T-cell (primary cell): ENCODE results near the gene RHOU. TPM values are rescaled to one million over a fixed set of nuclear protein-coding genes. Genes with fewer than 3 reads are reported as not detected.

Experiments used
- ATAC-seq, 4 experiments: fragments of 200-7000 bp in 3 of 4; fragments of 150-1000 bp in 1 of 4; cut with Tn5 transposase; replicated peaks in 1 of 4; 1 replicate in 3 of 4; 2 replicates in 1 of 4; pipeline ENCODE4 v1.10.0; 2021; ENCODE audit warnings: moderate library complexity in 3 of 4, mild to moderate bottlenecking in 2 of 4, moderate number of reproducible peaks in 1 of 4
- CTCF ChIA-PET, 2 donors: fragments of 300-600 bp; sonication (Branson Sonifier 250); formaldehyde crosslinking; loops; one replicate each; lab custom pipeline; 2022; ENCODE audit warnings: antibody characterized with exemption in 2 of 2; lab: Charles Lee
- POLR2A ChIA-PET, 2 donors: fragments of 300-600 bp; sonication (Branson Sonifier 250); formaldehyde crosslinking; loops; one replicate each; lab custom pipeline; 2022; ENCODE audit warnings: antibody characterized with exemption in 2 of 2; lab: Charles Lee
- DNase-seq, 35 experiments: peaks; one replicate each; pipeline versions ENCODE4 v3.0.0 to v3.0.0-alpha.2; 2013 to 2023
- H3K27ac ChIP-seq: one replicate; pipeline ENCODE4 v1.5.1; 2013; ENCODE audit warnings: low read length
- H3K27me3 ChIP-seq, 2 experiments: replicated peaks in 1 of 2; 1 replicate in 1 of 2; 2 replicates in 1 of 2; pipeline versions ENCODE4 v1.6.1 to v1.7.0; 2013; ENCODE audit warnings: low read length in 1 of 2, mixed read lengths in 1 of 2; ENCODE audit not compliant: control insufficient read depth in 2 of 2, insufficient read depth in 2 of 2; ENCODE audit errors: extremely low read depth in 1 of 2
- H3K36me3 ChIP-seq, 2 donors: 1 replicate in 1 of 2; 2 replicates in 1 of 2; pipeline versions ENCODE4 v1.6.1 to v1.7.0; 2013; ENCODE audit warnings: low read length in 1 of 2; ENCODE audit not compliant: control insufficient read depth in 2 of 2, insufficient read depth in 1 of 2; ENCODE audit errors: extremely low read depth in 1 of 2
- H3K4me1 ChIP-seq, 2 experiments: 1 replicate in 1 of 2; 2 replicates in 1 of 2; pipeline versions ENCODE4 v1.6.1 to v1.7.0; 2013; ENCODE audit warnings: low read length in 2 of 2, mixed read lengths in 1 of 2; ENCODE audit not compliant: insufficient read depth in 2 of 2, control insufficient read depth in 1 of 2; ENCODE audit errors: extremely low read depth in 1 of 2
- H3K4me3 ChIP-seq, 2 donors: 1 replicate in 1 of 2; 2 replicates in 1 of 2; pipeline versions ENCODE4 v1.5.1 to v1.7.0; 2013; ENCODE audit warnings: mild to moderate bottlenecking in 2 of 2, low read length in 1 of 2, moderate library complexity in 1 of 2; ENCODE audit not compliant: control insufficient read depth in 1 of 2; ENCODE audit errors: extremely low read depth in 1 of 2
- H3K9me3 ChIP-seq: 2 replicates; pipeline ENCODE4 v1.7.0; 2013
- H3K27ac Mint-ChIP-seq, 2 donors: one replicate each; pipeline ENCODE4 v1.8.0; 2020 to 2021; ENCODE audit warnings: mild to moderate bottlenecking in 2 of 2, mixed read lengths in 2 of 2
- H3K27me3 Mint-ChIP-seq, 2 donors: one replicate each; pipeline ENCODE4 v1.8.0; 2021 to 2022; ENCODE audit warnings: mixed read lengths in 2 of 2
- H3K36me3 Mint-ChIP-seq: one replicate; pipeline ENCODE4 v1.8.0; 2021; ENCODE audit warnings: mixed read lengths
- H3K4me1 Mint-ChIP-seq, 3 donors: one replicate each; pipeline ENCODE4 v1.8.0; 2020 to 2022; ENCODE audit warnings: mixed read lengths in 3 of 3, mild to moderate bottlenecking in 1 of 3
- H3K4me3 Mint-ChIP-seq, 3 donors: one replicate each; pipeline ENCODE4 v1.8.0; 2020 to 2022; ENCODE audit warnings: mild to moderate bottlenecking in 3 of 3, mixed read lengths in 3 of 3, moderate library complexity in 3 of 3
- H3K9me3 Mint-ChIP-seq, 3 donors: one replicate each; pipeline ENCODE4 v1.8.0; 2020 to 2022; ENCODE audit warnings: mixed read lengths in 3 of 3
- WGBS: methylation state at CpG from one replicate; pipeline ENCODE4 v1.1.5; 2013; ENCODE audit warnings: missing lambda C conversion rate; ENCODE audit not compliant: insufficient coverage; 5-methylcytosine and 5-hydroxymethylcytosine counted together
- total RNA-seq, 35 experiments: library from RNA in 6 of 35; stranded (reverse) in 6 of 35; fragments of 120-200 nt in 1 of 35; gene quantifications; one replicate each; pipeline versions ENCODE4 v1.2.1 to v1.2.4 and lab custom pipeline; 2013 to 2026

RHOU gene
- total RNA-seq, 5 donors from 2014 or later (not counting 1 experiment from before 2014, with no cell fraction given), result 1.5 to 2.3 (median 1.8) TPM

GRCh38 chr1:228721407-228721806, 13.9 kb upstream of the RHOU start:
- ChIA-PET CTCF (no interaction called here), POLR2A (no interaction called here)
- no peaks in the 10 kb centered on the region for H3K9me3 Mint-ChIP-seq
- H3K27ac ChIP-seq, result no peak overlapping the region
- WGBS, result 57% methylated on average over 4 of the region's 10 CpGs
- no peaks in the 10 kb centered on the region for H3K27me3 ChIP-seq
- H3K36me3 Mint-ChIP-seq, result no peaks in the 10 kb centered on the region
- H3K4me3 Mint-ChIP-seq, result no peak overlapping the region
- no peak for ATAC-seq
- H3K4me3 ChIP-seq, result no peak overlapping the region
- no peaks in the 10 kb centered on the region for H3K4me1 ChIP-seq
- no peak overlapping the region for H3K27ac Mint-ChIP-seq
- H3K9me3 ChIP-seq, result no peaks in the 10 kb centered on the region
- H3K4me1 Mint-ChIP-seq, result no peaks in the 10 kb centered on the region
- peaks cover 0 to 9% of the 10 kb centered on the region in 2 donors for H3K27me3 Mint-ChIP-seq
- no peaks in the 10 kb centered on the region for H3K36me3 ChIP-seq
- DNase-seq, result no peak

- H3K9me3 ChIP-seq, result no peaks in the 10 kb centered on the region
- 100% methylated on average over 3 of the region's 6 CpGs for whole genome bisulfite sequencing
- no peaks in the 10 kb centered on the region for H3K27me3 ChIP-seq
- no peak overlapping the region for H3K4me3 ChIP-seq
- no peaks in the 10 kb centered on the region for H3K36me3 Mint-ChIP-seq
- H3K4me1 Mint-ChIP-seq, result no peaks in the 10 kb centered on the region
- no peaks in the 10 kb centered on the region for H3K36me3 ChIP-seq
- no peaks in the 10 kb centered on the region for H3K9me3 Mint-ChIP-seq
- H3K4me1 ChIP-seq, result no peaks in the 10 kb centered on the region
- H3K27me3 Mint-ChIP-seq, result peaks cover 12 to 16% of the 10 kb centered on the region in 2 donors
- no peak overlapping the region for H3K4me3 Mint-ChIP-seq
- no peak overlapping the region for H3K27ac ChIP-seq
- POLR2A ChIA-PET, result no interaction called here
- CTCF ChIA-PET, result interaction anchor here in 1 of 2 donors (0.6 kb wide), 1 partner anchor 207 kb away, joined by 3 read pairs; no protein-coding TSS in a partner anchor
- H3K27ac Mint-ChIP-seq, result no peak overlapping the region
- ATAC-seq (no peak), DNase-seq (no peak)
Measured at GRCh38 chr1:228723287-228723686, 12.0 kb upstream of the RHOU start.

- H3K4me1 Mint-ChIP-seq, result no peaks in the 10 kb centered on the region
- H3K27me3 ChIP-seq, result no peaks in the 10 kb centered on the region
- H3K4me3 Mint-ChIP-seq, result no peak overlapping the region
- ChIA-PET POLR2A (interaction anchor here in 1 of 2 donors (0.6 kb wide), 1 partner anchor 17 kb away, joined by 4 read pairs; no protein-coding TSS in a partner anchor), CTCF (interaction anchor here in 1 of 2 donors (0.6 kb wide), 1 partner anchor 207 kb away, joined by 3 read pairs; no protein-coding TSS in a partner anchor)
- H3K27ac Mint-ChIP-seq, result no peak overlapping the region
- peaks cover 12 to 19% of the 10 kb centered on the region in 2 donors for H3K27me3 Mint-ChIP-seq
- H3K4me3 ChIP-seq, result no peak overlapping the region
- WGBS, result 97% methylated on average over 3 of the region's 6 CpGs
- H3K9me3 Mint-ChIP-seq, result no peaks in the 10 kb centered on the region
- H3K27ac ChIP-seq, result no peak overlapping the region
- no peaks in the 10 kb centered on the region for H3K36me3 ChIP-seq
- H3K9me3 ChIP-seq, result no peaks in the 10 kb centered on the region
- H3K4me1 ChIP-seq, result no peaks in the 10 kb centered on the region
- DNase-seq (no peak), ATAC-seq (no peak)
- no peaks in the 10 kb centered on the region for H3K36me3 Mint-ChIP-seq
Measured at GRCh38 chr1:228723921-228724320, 11.4 kb upstream of the RHOU start.

GRCh38 chr1:228725178-228725577, 10.1 kb upstream of the RHOU start:
- no peaks in the 10 kb centered on the region for H3K36me3 Mint-ChIP-seq
- H3K27ac Mint-ChIP-seq, result no peak overlapping the region
- DNase-seq, result no peak
- Histone ChIP-seq H3K27ac (no peak overlapping the region), H3K36me3 (no peaks in the 10 kb centered on the region), H3K4me3 (no peak overlapping the region), H3K4me1 (no peaks in the 10 kb centered on the region), H3K27me3 (peaks cover 0 to 2% of the 10 kb centered on the region in 2 experiments), H3K9me3 (no peaks in the 10 kb centered on the region)
- 84% methylated on average over 3 of the region's 3 CpGs for WGBS
- H3K27me3 Mint-ChIP-seq, result peaks cover 16 to 25% of the 10 kb centered on the region in 2 donors
- no peaks in the 10 kb centered on the region for H3K4me1 Mint-ChIP-seq
- H3K4me3 Mint-ChIP-seq, result no peak overlapping the region
- ATAC-seq, result no peak
- no peaks in the 10 kb centered on the region for H3K9me3 Mint-ChIP-seq
- POLR2A ChIA-PET, result interaction anchor here in 1 of 2 donors (0.6 kb wide), 1 partner anchor 750 kb away, joined by 4 read pairs; no protein-coding TSS in a partner anchor
- CTCF ChIA-PET, result no interaction called here

GRCh38 chr1:228727681-228728171, 7.6 kb upstream of the RHOU start:
- H3K27ac ChIP-seq, result no peak overlapping the region
- ChIA-PET CTCF (no interaction called here), POLR2A (no interaction called here)
- no peaks in the 10 kb centered on the region for H3K36me3 ChIP-seq
- no peak overlapping the region for H3K4me3 Mint-ChIP-seq
- peaks cover 27 to 30% of the 10 kb centered on the region in 2 donors for H3K27me3 Mint-ChIP-seq
- H3K4me1 ChIP-seq, result no peaks in the 10 kb centered on the region
- H3K4me1 Mint-ChIP-seq, result no peaks in the 10 kb centered on the region
- H3K4me3 ChIP-seq, result no peak overlapping the region
- DNase-seq, result no peak
- peaks cover 0 to 3% of the 10 kb centered on the region in 2 experiments for H3K27me3 ChIP-seq
- WGBS, result 27% methylated on average over 1 of the region's 1 CpG
- H3K9me3 Mint-ChIP-seq, result no peaks in the 10 kb centered on the region
- H3K27ac Mint-ChIP-seq, result no peak overlapping the region
- no peaks in the 10 kb centered on the region for H3K36me3 Mint-ChIP-seq
- H3K9me3 ChIP-seq, result no peaks in the 10 kb centered on the region
- ATAC-seq, result no peak

- ChIA-PET CTCF (interaction anchor here in 1 of 2 donors (0.7 kb wide), 1 partner anchor 498 kb away, joined by 4 read pairs; no protein-coding TSS in a partner anchor), POLR2A (interaction anchor here in 1 of 2 donors (0.6 kb wide), 1 partner anchor 37 kb away, joined by 3 read pairs; no protein-coding TSS in a partner anchor)
- H3K4me3 Mint-ChIP-seq, result no peak overlapping the region
- no peaks in the 10 kb centered on the region for H3K36me3 ChIP-seq
- 92% methylated on average over 7 of the region's 8 CpGs for WGBS
- no peaks in the 10 kb centered on the region for H3K9me3 ChIP-seq
- peaks cover 0 to 16% of the 10 kb centered on the region in 2 experiments for H3K4me1 ChIP-seq
- no peaks in the 10 kb centered on the region for H3K36me3 Mint-ChIP-seq
- ATAC-seq, result no peak
- H3K27ac ChIP-seq, result no peak overlapping the region
- H3K4me1 Mint-ChIP-seq, result peaks cover 11 to 22% (median 13%) of the 10 kb centered on the region in 3 donors
- H3K4me3 ChIP-seq, result no peak overlapping the region
- H3K27me3 ChIP-seq, result peaks cover 0 to 3% of the 10 kb centered on the region in 2 experiments
- H3K27ac Mint-ChIP-seq, result no peak overlapping the region
- H3K9me3 Mint-ChIP-seq, result no peaks in the 10 kb centered on the region
- DNase-seq, result no peak
- peaks cover 20 to 23% of the 10 kb centered on the region in 2 donors for H3K27me3 Mint-ChIP-seq
Measured at GRCh38 chr1:228732426-228732825, 2.9 kb upstream of the RHOU start.
